Fibroblast of lung (primary cell): ENCODE results near the gene KLHL3. TPM values are rescaled to one million over a fixed set of nuclear protein-coding genes. Genes with fewer than 3 reads are reported as not detected.

Experiments
- DNase-seq, 2 donors: peaks; one replicate each; pipeline versions ENCODE4 v3.0.0 to v3.0.0-alpha.2; 2010; ENCODE audit warnings: low read depth in 2 of 2
- H2AFZ ChIP-seq: 2 replicates; pipeline ENCODE4 v1.5.1; 2012; ENCODE audit warnings: low read length, control low read depth, inconsistent platforms
- H3K27ac ChIP-seq: 2 replicates; pipeline ENCODE4 v1.5.1; 2011; ENCODE audit warnings: low read length, control low read depth; ENCODE audit not compliant: insufficient read depth
- H3K27me3 ChIP-seq: 2 replicates; pipeline ENCODE4 v1.5.1; 2011; ENCODE audit warnings: mild to moderate bottlenecking, low read length; ENCODE audit not compliant: control insufficient read depth, insufficient read depth
- H3K36me3 ChIP-seq: 2 replicates; pipeline ENCODE4 v1.5.1; 2011; ENCODE audit warnings: low read length; ENCODE audit not compliant: control insufficient read depth, insufficient read depth
- H3K4me1 ChIP-seq: 2 replicates; pipeline ENCODE4 v1.5.1; 2011; ENCODE audit warnings: low read length; ENCODE audit not compliant: control insufficient read depth, insufficient read depth; ENCODE audit errors: extremely low read depth
- H3K4me2 ChIP-seq: 2 replicates; pipeline ENCODE4 v1.5.1; 2011; ENCODE audit warnings: low read length, control low read depth; ENCODE audit not compliant: insufficient read depth; ENCODE audit errors: extremely low read depth
- H3K4me3 ChIP-seq, 4 experiments: fragments of 200-600 bp in 1 of 4; sonication (generic) in 1 of 4; replicated peaks in 1 of 4; 2 replicates each; pipeline ENCODE4 v1.5.1; 2011 to 2016; ENCODE audit warnings: low read length in 4 of 4, low read depth in 3 of 4, mild to moderate bottlenecking in 3 of 4, control low read depth in 2 of 4, inconsistent platforms in 1 of 4, mixed read lengths in 1 of 4; ENCODE audit not compliant: insufficient read depth in 1 of 4; ENCODE audit errors: control extremely low read depth in 1 of 4
- H3K79me2 ChIP-seq: 2 replicates; pipeline ENCODE4 v1.5.1; 2012; ENCODE audit warnings: mild to moderate bottlenecking, low read length, inconsistent platforms; ENCODE audit not compliant: control insufficient read depth, insufficient read depth
- H3K9ac ChIP-seq: 2 replicates; pipeline ENCODE4 v1.5.1; 2011; ENCODE audit warnings: mild to moderate bottlenecking, low read length, control low read depth; ENCODE audit not compliant: insufficient read depth
- H3K9me3 ChIP-seq: 2 replicates; pipeline ENCODE4 v1.5.1; 2012; ENCODE audit warnings: low read depth, low read length; ENCODE audit not compliant: control insufficient read depth, insufficient read depth
- H4K20me1 ChIP-seq: 2 replicates; pipeline ENCODE4 v1.5.1; 2011; ENCODE audit warnings: low read length; ENCODE audit not compliant: control insufficient read depth, insufficient read depth; ENCODE audit errors: extremely low read depth
- EZH2 ChIP-seq: IDR thresholded peaks from 2 replicates; pipeline ENCODE4 v1.5.1; 2012; ENCODE audit warnings: low read length, control low read depth, mild to moderate bottlenecking; ENCODE audit errors: missing control alignments
- polyA plus RNA-seq, 2 donors: library from polyadenylated mRNA; depleted of rRNA in 1 of 2; stranded (reverse) in 1 of 2; unstranded in 1 of 2; fragments of >200 nt; gene quantifications; 2 replicates each; pipeline ENCODE4 v1.2.1, GENCODE V29; 2011 to 2012; ENCODE audit warnings: missing spikeins in 1 of 2
- total RNA-seq: library from RNA; depleted of rRNA; stranded (reverse); fragments of >200 nt; gene quantifications from 2 replicates; pipeline ENCODE4 v1.2.1, GENCODE V29; 2014
- TF ChIP-seq, protein P1 (sequence below), 2 donors: IDR thresholded peaks in 1 of 2; conservative IDR thresholded peaks in 1 of 2; 1 replicate in 1 of 2; 2 replicates in 1 of 2; pipeline ENCODE4 v1.5.1; 2011 to 2012; ENCODE audit warnings: low read length in 2 of 2, control low read depth in 1 of 2, inconsistent platforms in 1 of 2, low read depth in 1 of 2, mild to moderate bottlenecking in 1 of 2

KLHL3 gene
- total and polyA plus RNA-seq, 2 donors (not counting 1 experiment from before 2014, with no cell fraction given): 0.60 to 2.3 TPM

DNA sequence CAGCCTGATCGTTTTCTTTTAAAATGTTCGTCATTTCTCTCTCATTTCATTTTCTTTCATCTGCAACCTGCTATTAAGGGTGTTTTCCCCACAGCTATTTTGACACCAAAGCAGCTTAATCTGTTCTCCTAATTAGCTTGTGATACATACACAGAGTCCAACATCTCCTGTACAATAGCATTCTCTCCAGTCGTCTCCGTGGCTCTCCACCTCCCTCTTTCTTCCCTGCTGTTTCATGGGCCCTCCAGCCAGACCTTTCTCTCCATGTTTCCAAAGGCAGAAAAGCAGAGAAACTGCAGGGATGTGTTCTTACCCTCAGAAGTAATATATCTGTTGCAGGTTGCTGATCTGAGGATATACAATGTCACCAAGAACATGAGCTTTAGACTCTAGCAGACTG, 148.0 kb downstream of the KLHL3 start:
- no peaks in the 10 kb centered on the region for H3K4me1 ChIP-seq
- DNase-seq: no peak
- no peaks in the 10 kb centered on the region for H3K79me2 ChIP-seq
- no peaks in the 10 kb centered on the region for H3K36me3 ChIP-seq
- no peak overlapping the region for H3K4me2 ChIP-seq
- no peak for TF ChIP-seq EZH2
- TF ChIP-seq, protein P1, sequence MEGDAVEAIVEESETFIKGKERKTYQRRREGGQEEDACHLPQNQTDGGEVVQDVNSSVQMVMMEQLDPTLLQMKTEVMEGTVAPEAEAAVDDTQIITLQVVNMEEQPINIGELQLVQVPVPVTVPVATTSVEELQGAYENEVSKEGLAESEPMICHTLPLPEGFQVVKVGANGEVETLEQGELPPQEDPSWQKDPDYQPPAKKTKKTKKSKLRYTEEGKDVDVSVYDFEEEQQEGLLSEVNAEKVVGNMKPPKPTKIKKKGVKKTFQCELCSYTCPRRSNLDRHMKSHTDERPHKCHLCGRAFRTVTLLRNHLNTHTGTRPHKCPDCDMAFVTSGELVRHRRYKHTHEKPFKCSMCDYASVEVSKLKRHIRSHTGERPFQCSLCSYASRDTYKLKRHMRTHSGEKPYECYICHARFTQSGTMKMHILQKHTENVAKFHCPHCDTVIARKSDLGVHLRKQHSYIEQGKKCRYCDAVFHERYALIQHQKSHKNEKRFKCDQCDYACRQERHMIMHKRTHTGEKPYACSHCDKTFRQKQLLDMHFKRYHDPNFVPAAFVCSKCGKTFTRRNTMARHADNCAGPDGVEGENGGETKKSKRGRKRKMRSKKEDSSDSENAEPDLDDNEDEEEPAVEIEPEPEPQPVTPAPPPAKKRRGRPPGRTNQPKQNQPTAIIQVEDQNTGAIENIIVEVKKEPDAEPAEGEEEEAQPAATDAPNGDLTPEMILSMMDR (conservative IDR thresholded peaks at IDR 0.05 in 1 of 2, IDR thresholded peaks at IDR 0.05 in 1 of 2; ENCODE audit: low read depth in 1 of 2, low read length in 2 of 2): no peak
- H4K20me1 ChIP-seq: no peaks in the 10 kb centered on the region
- H3K9me3 ChIP-seq: no peaks in the 10 kb centered on the region
- H3K27me3 ChIP-seq: no peaks in the 10 kb centered on the region
- H2AFZ ChIP-seq: no peak overlapping the region
- H3K27ac ChIP-seq: no peak overlapping the region
- no peak overlapping the region for H3K9ac ChIP-seq
- no peak overlapping the region for H3K4me3 ChIP-seq

DNA sequence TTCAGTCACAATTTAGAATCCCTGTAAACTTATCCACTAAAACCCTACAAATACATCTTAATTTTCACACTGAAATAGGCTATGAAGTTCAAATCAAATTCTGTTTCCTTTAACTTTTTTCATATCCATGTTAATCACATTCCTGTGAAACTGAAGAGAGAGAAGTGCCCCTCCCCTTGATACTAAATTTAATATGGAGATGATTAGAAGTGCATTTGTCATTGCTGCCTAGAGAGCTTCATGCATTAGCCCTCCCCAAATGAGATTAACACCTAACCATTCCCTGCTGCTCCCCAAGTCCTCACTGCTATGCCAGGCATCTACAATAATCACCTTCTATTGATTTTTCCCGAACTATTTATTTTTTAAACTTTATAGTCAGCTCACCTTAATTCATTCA, 151.6 kb downstream of the KLHL3 start:
- no peaks in the 10 kb centered on the region for H4K20me1 ChIP-seq
- H3K27ac ChIP-seq: no peak overlapping the region
- H2AFZ ChIP-seq: no peak overlapping the region
- H3K4me3 ChIP-seq: no peak overlapping the region
- no peak overlapping the region for H3K4me2 ChIP-seq
- H3K4me1 ChIP-seq: no peaks in the 10 kb centered on the region
- no peaks in the 10 kb centered on the region for H3K36me3 ChIP-seq
- H3K27me3 ChIP-seq: no peaks in the 10 kb centered on the region
- DNase-seq: no peak
- no peak for TF ChIP-seq EZH2
- TF ChIP-seq, protein P1 (conservative IDR thresholded peaks at IDR 0.05 in 1 of 2, IDR thresholded peaks at IDR 0.05 in 1 of 2; ENCODE audit: low read depth in 1 of 2, low read length in 2 of 2): no peak
- H3K9me3 ChIP-seq: no peaks in the 10 kb centered on the region
- no peak overlapping the region for H3K9ac ChIP-seq
- no peaks in the 10 kb centered on the region for H3K79me2 ChIP-seq

DNA sequence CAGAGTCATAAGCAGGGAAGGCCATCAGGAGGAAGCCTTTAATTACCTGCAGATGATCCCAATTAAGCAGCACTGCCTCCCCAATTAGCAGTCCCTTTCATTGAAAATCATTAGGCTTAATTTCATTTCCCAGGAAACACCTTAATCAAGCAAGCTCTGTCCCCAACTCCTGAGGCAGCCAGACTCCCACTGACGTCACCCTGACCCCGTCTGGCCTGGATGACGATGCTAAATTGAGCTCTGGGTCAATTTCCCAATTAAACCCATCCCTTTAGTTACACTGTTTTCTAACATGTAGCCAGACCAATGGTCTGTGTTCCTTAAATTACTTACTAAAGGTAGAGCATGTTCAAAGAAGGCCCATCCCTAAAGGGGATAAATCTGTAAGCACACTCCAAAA, 152.8 kb downstream of the KLHL3 start:
- Histone ChIP-seq H3K36me3 (no peaks in the 10 kb centered on the region), H3K4me2 (no peak overlapping the region), H4K20me1 (no peaks in the 10 kb centered on the region), H3K9ac (no peak overlapping the region), H3K27ac (no peak overlapping the region), H3K79me2 (no peaks in the 10 kb centered on the region), H3K9me3 (no peaks in the 10 kb centered on the region), H2AFZ (no peak overlapping the region), H3K4me1 (no peaks in the 10 kb centered on the region), H3K27me3 (no peaks in the 10 kb centered on the region), H3K4me3 (no peak overlapping the region)
- DNase-seq: no peak
- TF ChIP-seq, protein P1 (conservative IDR thresholded peaks at IDR 0.05 in 1 of 2, IDR thresholded peaks at IDR 0.05 in 1 of 2; ENCODE audit: low read depth in 1 of 2, low read length in 2 of 2): no peak
- TF ChIP-seq EZH2: no peak
